GM12864 (cell line): ENCODE measurements around the gene ARHGEF7.
"Not testable (repeated sequence)": the region's sequence is repeated elsewhere in the genome, so short reads cannot be mapped to it uniquely, and the experiment has no call there.

ENCODE experiments used
- DNase-seq: peaks from one replicate; pipeline ENCODE4 v3.0.0-alpha.2; 2011; ENCODE audit warnings: low read depth
- H3K4me3 ChIP-seq: 2 replicates; pipeline ENCODE4 v1.5.1; 2011; ENCODE audit warnings: mild to moderate bottlenecking, low read depth, low read length, control low read depth
- CTCF ChIP-seq: IDR thresholded peaks from 2 replicates; pipeline ENCODE4 v1.5.1; 2011; ENCODE audit warnings: low read depth, mild to moderate bottlenecking, moderate library complexity, low read length, control low read depth, inconsistent platforms; ENCODE audit errors: missing control alignments

The ARHGEF7 gene

GRCh38 chr13:111251646-111252445, 136.7 kb downstream of the ARHGEF7 start:
- no peak for TF ChIP-seq CTCF
- DNase-seq, result no peak
- no peak overlapping the region for H3K4me3 ChIP-seq

- TF ChIP-seq CTCF, result no peak
- DNase-seq, result no peak
These were observed 137.6 kb downstream of the ARHGEF7 start for GRCh38 chr13:111252446-111253364.

GRCh38 chr13:111253365-111253872, 138.3 kb downstream of the ARHGEF7 start:
- no peak for DNase-seq
- TF ChIP-seq CTCF, result no peak
- no peak overlapping the region for H3K4me3 ChIP-seq

More at GRCh38 chr13:111252446-111253364, 137.6 kb downstream of the ARHGEF7 start:
- H3K4me3 ChIP-seq, result no peak overlapping the region

GRCh38 chr13:111255228-111255790, 140.2 kb downstream of the ARHGEF7 start:
- DNase-seq, result no peak
- TF ChIP-seq CTCF, result no peak

GRCh38 chr13:111256458-111256857, 141.3 kb downstream of the ARHGEF7 start:
- no peak for DNase-seq
- TF ChIP-seq CTCF, result no peak

More at GRCh38 chr13:111255228-111255790, 140.2 kb downstream of the ARHGEF7 start:
- no peak overlapping the region for H3K4me3 ChIP-seq

GRCh38 chr13:111256946-111257345, 141.8 kb downstream of the ARHGEF7 start:
- DNase-seq, result no peak
- no peak for TF ChIP-seq CTCF
- H3K4me3 ChIP-seq, result no peak overlapping the region

More at GRCh38 chr13:111256458-111256857, 141.3 kb downstream of the ARHGEF7 start:
- no peak overlapping the region for H3K4me3 ChIP-seq

GRCh38 chr13:111257899-111258298, 142.8 kb downstream of the ARHGEF7 start:
- not testable (repeated sequence) for DNase-seq, H3K4me3 ChIP-seq
